Retinal pigment epithelial cell (primary cell): ENCODE measurements around the gene IGHMBP2.

Experiments used
- DNase-seq: peaks from one replicate; pipeline ENCODE4 v3.0.0-alpha.2; 2010; ENCODE audit warnings: low read depth
- H3K4me3 ChIP-seq: 2 replicates; pipeline ENCODE4 v1.5.1; 2011; ENCODE audit warnings: mild to moderate bottlenecking, low read length, control low read depth, moderate library complexity
- TF ChIP-seq, protein P1 (sequence below): conservative IDR thresholded peaks from 2 replicates; pipeline ENCODE4 v1.5.1; 2011; ENCODE audit warnings: low read depth, low read length, control low read depth, inconsistent platforms

The IGHMBP2 gene

DNA sequence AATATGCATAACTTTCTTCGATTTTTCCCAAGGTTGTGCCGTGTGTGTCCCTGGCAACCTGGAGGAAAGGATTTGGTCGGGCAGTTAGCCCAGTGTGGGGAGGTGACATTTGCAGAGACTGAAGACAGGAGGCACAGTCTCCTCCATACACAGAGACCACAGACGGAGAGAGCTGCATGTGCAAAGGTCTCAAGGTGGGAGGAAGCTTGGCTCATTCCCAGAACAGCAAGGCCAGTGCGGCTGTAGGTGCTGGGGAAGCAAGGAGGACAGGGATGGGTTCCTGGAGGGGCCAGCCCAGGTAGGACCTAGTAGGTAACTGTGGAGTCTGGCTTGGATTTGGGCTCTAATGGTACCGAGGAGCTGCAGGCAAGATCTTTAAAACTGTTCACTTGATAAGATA is 41.3 kb upstream of the IGHMBP2 start:
- DNase-seq: no peak
- TF ChIP-seq, protein P1, sequence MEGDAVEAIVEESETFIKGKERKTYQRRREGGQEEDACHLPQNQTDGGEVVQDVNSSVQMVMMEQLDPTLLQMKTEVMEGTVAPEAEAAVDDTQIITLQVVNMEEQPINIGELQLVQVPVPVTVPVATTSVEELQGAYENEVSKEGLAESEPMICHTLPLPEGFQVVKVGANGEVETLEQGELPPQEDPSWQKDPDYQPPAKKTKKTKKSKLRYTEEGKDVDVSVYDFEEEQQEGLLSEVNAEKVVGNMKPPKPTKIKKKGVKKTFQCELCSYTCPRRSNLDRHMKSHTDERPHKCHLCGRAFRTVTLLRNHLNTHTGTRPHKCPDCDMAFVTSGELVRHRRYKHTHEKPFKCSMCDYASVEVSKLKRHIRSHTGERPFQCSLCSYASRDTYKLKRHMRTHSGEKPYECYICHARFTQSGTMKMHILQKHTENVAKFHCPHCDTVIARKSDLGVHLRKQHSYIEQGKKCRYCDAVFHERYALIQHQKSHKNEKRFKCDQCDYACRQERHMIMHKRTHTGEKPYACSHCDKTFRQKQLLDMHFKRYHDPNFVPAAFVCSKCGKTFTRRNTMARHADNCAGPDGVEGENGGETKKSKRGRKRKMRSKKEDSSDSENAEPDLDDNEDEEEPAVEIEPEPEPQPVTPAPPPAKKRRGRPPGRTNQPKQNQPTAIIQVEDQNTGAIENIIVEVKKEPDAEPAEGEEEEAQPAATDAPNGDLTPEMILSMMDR: no peak
- H3K4me3 ChIP-seq: no peak overlapping the region

DNA sequence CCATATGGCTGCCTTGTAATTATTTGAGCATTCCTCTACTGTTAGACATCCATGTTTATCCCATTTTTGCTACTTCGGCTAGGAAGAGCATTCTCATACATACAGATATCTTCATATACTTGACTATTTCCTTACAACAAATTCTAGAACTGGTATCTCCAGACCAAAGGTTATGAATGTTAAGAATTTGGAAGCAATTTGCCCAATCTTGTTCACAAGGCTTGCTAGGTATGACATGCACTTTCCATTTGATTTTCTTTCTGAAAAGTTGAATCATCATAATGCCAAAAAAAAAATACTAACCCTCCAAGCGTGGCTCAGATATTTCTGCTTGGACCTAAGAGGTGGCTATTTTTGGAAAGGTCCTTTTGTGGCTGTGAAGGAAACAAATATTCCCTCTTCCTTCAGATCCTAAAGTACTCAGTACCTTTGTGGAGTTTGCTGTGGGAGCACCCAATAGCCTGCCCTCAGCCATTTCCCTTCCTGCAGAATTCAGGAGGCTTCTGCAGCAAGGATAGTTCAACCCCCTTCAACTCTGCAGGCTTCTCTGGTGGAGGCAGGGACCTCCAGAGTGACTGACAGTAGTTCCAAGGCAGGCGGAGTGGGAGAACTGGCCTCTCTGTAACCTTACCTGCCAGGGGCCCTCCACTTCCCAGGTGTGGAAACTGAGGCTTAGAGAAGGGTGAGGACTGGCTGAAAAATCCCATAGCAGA is 40.0 kb upstream of the IGHMBP2 start:
- TF ChIP-seq, protein P1: no peak
- DNase-seq: no peak
- no peak overlapping the region for H3K4me3 ChIP-seq

GRCh38 chr11:68865241-68865640 is 38.5 kb upstream of the IGHMBP2 start:
- TF ChIP-seq, protein P1: no peak
- no peak for DNase-seq
- no peak overlapping the region for H3K4me3 ChIP-seq

DNA sequence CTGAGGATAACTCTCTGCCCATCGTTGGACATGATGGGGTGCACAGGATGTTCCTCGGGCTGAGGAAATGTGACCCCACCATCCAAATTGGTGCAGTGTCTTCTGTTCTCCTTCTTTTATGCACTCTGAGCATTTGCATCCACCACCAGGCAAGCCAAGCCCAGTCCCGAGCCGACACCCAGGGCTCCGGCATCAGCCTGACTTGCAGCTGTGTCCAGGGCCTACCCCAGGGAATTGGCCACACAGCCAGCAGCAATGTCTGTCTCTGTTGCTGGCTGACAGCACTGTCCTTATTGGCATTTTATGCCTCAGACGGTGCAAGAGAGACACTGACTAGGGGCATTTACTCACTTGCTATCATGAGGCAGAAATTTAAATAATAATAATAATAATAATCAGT is 36.6 kb upstream of the IGHMBP2 start:
- no peak overlapping the region for H3K4me3 ChIP-seq
- TF ChIP-seq, protein P1: no peak
- no peak for DNase-seq

GRCh38 chr11:68868221-68868835 is 35.4 kb upstream of the IGHMBP2 start:
- TF ChIP-seq, protein P1: no peak
- H3K4me3 ChIP-seq: no peak overlapping the region
- no peak for DNase-seq

DNA sequence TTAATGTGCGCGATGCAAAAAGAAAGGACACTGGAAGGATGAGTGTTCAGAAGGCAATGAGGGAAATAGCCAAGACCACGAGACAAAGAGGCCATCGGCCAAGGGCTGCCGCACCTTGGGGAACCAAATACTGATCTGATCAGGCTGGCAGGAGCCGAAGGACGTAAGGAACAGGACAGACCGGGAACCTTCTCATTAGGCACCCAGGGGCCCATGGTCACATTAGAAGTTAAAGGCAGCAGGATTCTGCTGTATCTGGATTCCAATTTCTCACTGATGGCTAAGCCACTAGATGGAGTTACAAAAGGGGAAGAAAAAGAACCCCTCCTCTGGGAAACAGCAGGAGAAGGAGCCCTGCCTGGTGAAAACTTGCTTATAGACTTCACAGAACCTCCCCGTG is 33.2 kb upstream of the IGHMBP2 start:
- peak overlapping the region; percentile 36 for H3K4me3 ChIP-seq
- DNase-seq: no peak
- TF ChIP-seq, protein P1: peak; percentile 18

DNA sequence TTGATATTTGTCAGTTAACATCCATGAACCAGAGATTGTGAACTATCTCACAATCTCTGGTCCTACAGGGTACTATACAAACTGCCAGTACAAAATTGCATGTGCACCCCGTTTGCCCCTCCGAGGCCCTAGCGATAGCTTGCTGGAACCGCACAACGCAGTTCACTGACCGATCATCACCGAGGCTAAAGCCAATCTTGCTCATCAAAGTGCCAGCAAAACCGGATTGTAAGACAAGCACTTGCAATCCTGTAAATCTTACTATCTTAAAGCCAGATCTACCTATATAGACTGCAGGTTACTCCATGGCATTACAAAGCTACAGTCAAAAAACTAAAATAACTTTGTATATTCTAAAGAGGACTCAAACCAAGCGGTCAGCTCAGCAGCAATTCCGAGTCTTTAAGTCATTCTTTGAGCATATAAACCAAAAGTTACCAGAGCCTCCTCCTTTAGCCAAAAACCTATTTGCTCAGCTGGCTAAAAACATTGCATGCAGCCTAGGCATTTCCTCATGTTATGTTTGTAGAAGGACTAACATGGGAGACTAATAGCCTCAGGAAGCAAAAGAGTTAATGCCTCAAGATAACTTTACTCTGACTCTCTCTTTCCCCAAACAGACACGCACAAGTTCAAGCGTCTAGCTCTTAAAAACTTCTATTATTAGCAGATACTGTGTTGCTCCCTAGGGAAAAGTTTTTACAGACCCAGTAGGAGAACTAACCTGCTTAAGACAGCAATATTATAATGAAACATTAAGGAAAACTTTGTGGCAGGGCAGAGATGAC is 31.3 kb upstream of the IGHMBP2 start:
- no peak for DNase-seq
- no peak overlapping the region for H3K4me3 ChIP-seq
- TF ChIP-seq, protein P1: no peak
